Renal pelvis (tissue), 4 donors: ENCODE results near the gene NAGS. TPM values are rescaled to one million over a fixed set of nuclear protein-coding genes. Genes with fewer than 3 reads are reported as not detected.
"Not testable (repeated sequence)": the region's sequence is repeated elsewhere in the genome, so short reads cannot be mapped to it uniquely, and the experiment has no call there.

Source experiments
- DNase-seq: peaks from one replicate; pipeline ENCODE4 v3.0.0-alpha.2; 2013
- polyA plus RNA-seq, 3 donors: library from polyadenylated mRNA; unstranded; fragments of 120-200 nt; gene quantifications; one replicate each; pipeline ENCODE4 v1.2.1, GENCODE V29; 2013; ENCODE audit not compliant: insufficient read length in 3 of 3

The NAGS gene
- polyA plus RNA-seq, 3 donors, result 3.4 to 3.8 (median 3.6) TPM

GRCh38 chr17:44039829-44040635 is 35.6 kb downstream of the NAGS start:
- no peak for DNase-seq

DNA sequence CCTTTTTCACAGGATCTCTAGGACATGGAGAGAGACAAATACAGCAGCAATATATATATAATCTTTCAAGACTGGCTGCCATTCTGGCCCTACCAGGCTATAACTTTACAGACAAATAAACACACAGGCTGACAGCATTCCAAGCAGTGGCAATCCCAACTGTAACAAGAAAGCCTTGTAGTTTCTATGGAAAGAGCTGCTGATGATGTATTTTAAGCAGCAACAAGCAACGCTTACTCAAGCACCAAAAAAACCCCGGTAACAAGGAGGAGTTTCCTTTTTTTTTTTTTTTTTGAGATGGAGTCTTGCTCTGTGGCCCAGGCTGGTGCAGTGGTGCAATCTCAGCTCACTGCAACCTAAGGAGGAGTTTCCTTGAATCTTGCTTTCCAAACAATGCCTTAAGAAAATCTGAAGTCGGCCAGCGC is 38.9 kb downstream of the NAGS start:
- no peak for DNase-seq

- DNase-seq, result no peak
Measured at GRCh38 chr17:44044071-44044470, 39.6 kb downstream of the NAGS start.

DNA sequence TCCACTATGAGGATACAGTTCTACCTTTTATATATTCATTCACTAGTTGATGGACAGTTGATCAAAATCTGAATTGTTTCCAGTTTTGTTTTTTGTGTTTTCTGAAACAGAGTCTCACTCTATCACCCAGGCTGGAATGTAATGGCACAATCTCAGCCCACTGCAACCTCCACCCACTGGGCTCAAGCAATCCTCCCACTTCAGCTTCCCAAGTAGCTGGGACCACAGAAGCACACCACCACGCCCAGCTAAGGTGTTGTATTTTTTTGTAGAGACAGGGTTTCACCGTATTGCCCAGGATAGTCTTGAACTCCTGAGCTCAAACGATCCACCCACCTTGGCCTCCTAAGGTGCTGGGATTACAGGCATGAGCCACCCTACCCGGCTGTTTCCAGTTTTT is 41.1 kb downstream of the NAGS start:
- DNase-seq, result no peak

DNA sequence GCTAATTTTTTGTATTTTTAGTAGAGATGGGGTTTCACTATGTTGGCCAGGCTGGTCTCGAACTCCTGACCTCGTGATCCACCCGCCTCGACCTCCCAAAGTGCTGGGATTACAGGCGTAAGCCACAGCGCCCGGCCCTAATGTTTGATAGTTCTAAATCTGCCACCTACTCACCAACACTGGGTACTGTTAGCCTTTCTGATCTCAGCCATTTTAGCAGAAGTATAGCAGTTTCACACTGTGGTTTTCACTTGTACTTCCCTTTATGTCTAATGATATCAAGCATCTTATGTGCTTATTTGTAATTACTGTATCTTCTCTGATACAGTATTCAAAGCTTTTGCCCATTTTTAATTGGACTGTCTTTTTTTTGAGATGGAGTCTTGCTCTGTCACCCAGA is 42.5 kb downstream of the NAGS start:
- DNase-seq, result not testable (repeated sequence)

- no peak for DNase-seq
Measured at GRCh38 chr17:44049294-44050060, 45.1 kb downstream of the NAGS start.

DNA sequence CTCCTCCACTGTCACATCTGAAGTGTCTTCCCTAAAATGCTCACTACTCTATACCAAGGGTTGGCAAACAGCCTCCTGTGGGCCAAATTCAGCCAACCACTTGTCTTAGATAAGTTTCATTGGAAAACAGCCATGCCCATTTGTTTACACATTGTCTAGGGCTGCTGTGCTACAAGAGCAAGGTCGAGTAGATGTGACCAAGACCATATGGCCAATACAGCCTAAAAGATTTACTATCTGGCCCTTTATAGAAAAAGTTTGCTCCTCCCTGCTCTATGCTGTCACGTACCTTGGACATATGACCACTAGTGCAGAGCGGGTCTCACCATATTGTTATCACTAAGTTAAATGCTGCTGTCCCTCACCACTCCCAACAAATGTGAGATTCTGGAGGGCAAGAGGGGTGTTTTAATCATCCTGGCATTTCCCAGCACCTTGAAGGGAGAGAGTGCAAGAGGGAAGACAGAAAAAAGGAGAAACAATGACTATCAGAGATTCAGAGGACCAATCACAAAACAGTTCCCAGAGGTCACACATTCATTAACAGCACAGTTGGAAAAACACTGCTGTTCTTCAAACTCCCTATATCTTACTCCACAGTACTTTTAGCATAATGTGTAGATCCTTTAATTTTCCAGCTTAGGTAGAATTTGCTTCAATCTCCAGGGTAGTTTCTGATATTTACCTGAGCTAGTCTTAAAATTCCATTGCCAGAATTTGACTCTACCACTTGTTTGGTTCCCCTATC is 48.9 kb downstream of the NAGS start:
- DNase-seq, result no peak

Other genes with a start within 250 kb of the NAGS start
- 10 to 100 TPM; 51.8 to 59.3 (median 58.2) TPM for gene SOST, start 245.8 kb upstream of the NAGS start, polyA plus RNA-seq
- gene DUSP3, start 225.6 kb upstream of the NAGS start, polyA plus RNA-seq, result 10 to 100 TPM; 58.0 to 59.0 (median 58.2) TPM
- gene CFAP97D1, start 224.2 kb upstream of the NAGS start, polyA plus RNA-seq, result under 1 TPM; 0.06 to 0.15 (median 0.10) TPM
- 10 to 100 TPM in 2 of 3 donors, 1 to 10 TPM in 1; 7.4 to 13.1 (median 12.6) TPM for gene MPP3, start 171.5 kb upstream of the NAGS start, polyA plus RNA-seq
- gene CD300LG, start 157.4 kb upstream of the NAGS start, polyA plus RNA-seq, result 1 to 10 TPM in 2 of 3 donors, under 1 TPM in 1; 0.83 to 1.6 (median 1.2) TPM
- gene MPP2, start 97.1 kb upstream of the NAGS start, polyA plus RNA-seq, result 1 to 10 TPM; 7.4 to 8.0 (median 7.9) TPM
- gene PPY, start 62.1 kb upstream of the NAGS start, polyA plus RNA-seq, result under 1 TPM; 0.19 to 0.78 (median 0.52) TPM
- under 1 TPM; 0.19 to 0.45 (median 0.30) TPM for gene PYY, start 50.7 kb upstream of the NAGS start, polyA plus RNA-seq
- gene TMEM101, start 10.3 kb downstream of the NAGS start, polyA plus RNA-seq, result 10 to 100 TPM; 41.7 to 50.5 (median 47.0) TPM
- 10 to 100 TPM; 38.4 to 41.6 (median 39.2) TPM for gene LSM12, start 62.0 kb downstream of the NAGS start, polyA plus RNA-seq
- 10 to 100 TPM; 78.6 to 94.0 (median 92.4) TPM for gene G6PC3, start 66.1 kb downstream of the NAGS start, polyA plus RNA-seq
- 10 to 100 TPM; 49.4 to 57.4 (median 53.8) TPM for gene HDAC5, start 119.0 kb downstream of the NAGS start, polyA plus RNA-seq
- gene HROB, start 137.3 kb downstream of the NAGS start, polyA plus RNA-seq, result 1 to 10 TPM; 4.8 to 5.8 (median 5.5) TPM
- gene ASB16, start 166.1 kb downstream of the NAGS start, polyA plus RNA-seq, result 1 to 10 TPM; 2.1 to 4.7 (median 4.4) TPM
- gene TMUB2, start 182.3 kb downstream of the NAGS start, polyA plus RNA-seq, result 10 to 100 TPM; 50.3 to 60.8 (median 50.4) TPM
- 10 to 100 TPM; 62.8 to 76.8 (median 64.6) TPM for gene ATXN7L3, start 195.3 kb downstream of the NAGS start, polyA plus RNA-seq
- 100 to 1,000 TPM; 120 to 138 (median 125) TPM for gene UBTF, start 215.1 kb downstream of the NAGS start, polyA plus RNA-seq